ENCODE data around the gene AK3. TPM values are rescaled to one million over a fixed set of nuclear protein-coding genes. Genes with fewer than 3 reads are reported as not detected.

AK3 gene
- total RNA-seq, 4 donors from 2014 or later = 67.7 to 119 (median 91.3) TPM

- Histone ChIP-seq H3K9me3 (no peaks in the 10 kb centered on the region), H3K4me3 (peak overlapping the region in 3 of 4 donors; percentile 69 to 83 (median 73)), H3K4me1 (peaks cover 0 to 30% (median 0%) of the 10 kb centered on the region in 4 donors), H3K27me3 (no peaks in the 10 kb centered on the region), H3K27ac (peak overlapping the region in 3 of 4 donors; percentile 74 to 93 (median 84)), H3K36me3 (no peaks in the 10 kb centered on the region)
- DNase-seq = no peak
- no peak for TF ChIP-seq CTCF (IDR thresholded peaks at IDR 0.05)
- TF ChIP-seq POLR2A (IDR thresholded peaks at IDR 0.05) = no peak
Measured at GRCh38 chr9:4738866-4739586, 2.0 kb downstream of the AK3 start.

- peaks cover 0 to 20% (median 0%) of the 10 kb centered on the region in 4 donors for H3K4me1 ChIP-seq
Measured at GRCh38 chr9:4734150-4734549, 6.9 kb downstream of the AK3 start.

GRCh38 chr9:4732890-4733289 is 8.1 kb downstream of the AK3 start:
- no peaks in the 10 kb centered on the region for H3K9me3 ChIP-seq
- DNase-seq = no peak
- no peak overlapping the region for H3K4me3 ChIP-seq
- H3K4me1 ChIP-seq = peaks cover 0 to 7% (median 0%) of the 10 kb centered on the region in 4 donors
- no peak for TF ChIP-seq CTCF (IDR thresholded peaks at IDR 0.05)
- TF ChIP-seq POLR2A (IDR thresholded peaks at IDR 0.05) = no peak
- no peaks in the 10 kb centered on the region for H3K27me3 ChIP-seq
- no peaks in the 10 kb centered on the region for H3K36me3 ChIP-seq
- no peak overlapping the region for H3K27ac ChIP-seq

More at GRCh38 chr9:4734150-4734549, 6.9 kb downstream of the AK3 start:
- no peaks in the 10 kb centered on the region for H3K27me3 ChIP-seq
- H3K4me3 ChIP-seq = no peak overlapping the region
- no peaks in the 10 kb centered on the region for H3K9me3 ChIP-seq
- TF ChIP-seq POLR2A (IDR thresholded peaks at IDR 0.05) = no peak
- TF ChIP-seq CTCF (IDR thresholded peaks at IDR 0.05) = no peak
- no peak overlapping the region for H3K27ac ChIP-seq
- H3K36me3 ChIP-seq = no peaks in the 10 kb centered on the region
- no peak for DNase-seq

GRCh38 chr9:4727593-4727992 is 13.4 kb downstream of the AK3 start:
- peaks cover 0 to 10% (median 0%) of the 10 kb centered on the region in 3 donors for H3K36me3 ChIP-seq
- no peak overlapping the region for H3K4me3 ChIP-seq
- H3K27ac ChIP-seq = no peak overlapping the region
- no peaks in the 10 kb centered on the region for H3K4me1 ChIP-seq
- no peak for DNase-seq
- H3K27me3 ChIP-seq = no peaks in the 10 kb centered on the region
- no peak for TF ChIP-seq CTCF (IDR thresholded peaks at IDR 0.05)
- TF ChIP-seq POLR2A (IDR thresholded peaks at IDR 0.05) = no peak
- H3K9me3 ChIP-seq = no peaks in the 10 kb centered on the region

GRCh38 chr9:4725706-4726442 is 15.1 kb downstream of the AK3 start:
- H3K9me3 ChIP-seq = no peaks in the 10 kb centered on the region
- H3K4me3 ChIP-seq = no peak overlapping the region
- H3K27ac ChIP-seq = no peak overlapping the region
- H3K4me1 ChIP-seq = no peaks in the 10 kb centered on the region
- no peaks in the 10 kb centered on the region for H3K27me3 ChIP-seq
- TF ChIP-seq CTCF (IDR thresholded peaks at IDR 0.05) = no peak
- TF ChIP-seq POLR2A (IDR thresholded peaks at IDR 0.05) = no peak
- DNase-seq = no peak
- peaks cover 0 to 23% (median 0%) of the 10 kb centered on the region in 3 donors for H3K36me3 ChIP-seq

Measured in Peyer's patch (tissue), 4 donors.